GM12873 (cell line): Measurements from ENCODE around the gene CMSS1.

Experiments used
- TF ChIP-seq, protein P1 (sequence below): IDR thresholded peaks from 2 replicates; pipeline ENCODE4 v1.5.1; 2012; ENCODE audit warnings: low read depth, mild to moderate bottlenecking, moderate library complexity, low read length, control low read depth; ENCODE audit not compliant: insufficient read depth; ENCODE audit errors: missing control alignments

Gene CMSS1

DNA sequence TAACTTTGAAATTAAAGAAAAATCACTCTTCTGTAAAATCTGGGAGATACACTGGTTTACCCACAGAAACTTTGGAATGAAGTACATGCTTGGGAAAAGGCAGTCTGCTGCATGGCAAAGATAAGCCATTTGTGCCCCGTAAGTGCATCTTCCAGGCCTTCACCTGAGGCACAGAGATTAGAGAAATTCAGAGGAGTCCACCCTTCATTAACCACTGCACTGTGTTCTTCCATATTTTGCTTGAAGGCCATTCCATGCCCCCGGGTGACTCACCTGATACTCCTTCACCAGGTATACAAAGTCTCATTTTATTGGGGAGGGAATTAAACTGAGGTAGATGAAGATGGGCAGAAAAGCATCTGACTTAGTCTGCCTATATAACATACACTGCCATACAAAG is 53.0 kb downstream of the CMSS1 start:
- TF ChIP-seq, protein P1, sequence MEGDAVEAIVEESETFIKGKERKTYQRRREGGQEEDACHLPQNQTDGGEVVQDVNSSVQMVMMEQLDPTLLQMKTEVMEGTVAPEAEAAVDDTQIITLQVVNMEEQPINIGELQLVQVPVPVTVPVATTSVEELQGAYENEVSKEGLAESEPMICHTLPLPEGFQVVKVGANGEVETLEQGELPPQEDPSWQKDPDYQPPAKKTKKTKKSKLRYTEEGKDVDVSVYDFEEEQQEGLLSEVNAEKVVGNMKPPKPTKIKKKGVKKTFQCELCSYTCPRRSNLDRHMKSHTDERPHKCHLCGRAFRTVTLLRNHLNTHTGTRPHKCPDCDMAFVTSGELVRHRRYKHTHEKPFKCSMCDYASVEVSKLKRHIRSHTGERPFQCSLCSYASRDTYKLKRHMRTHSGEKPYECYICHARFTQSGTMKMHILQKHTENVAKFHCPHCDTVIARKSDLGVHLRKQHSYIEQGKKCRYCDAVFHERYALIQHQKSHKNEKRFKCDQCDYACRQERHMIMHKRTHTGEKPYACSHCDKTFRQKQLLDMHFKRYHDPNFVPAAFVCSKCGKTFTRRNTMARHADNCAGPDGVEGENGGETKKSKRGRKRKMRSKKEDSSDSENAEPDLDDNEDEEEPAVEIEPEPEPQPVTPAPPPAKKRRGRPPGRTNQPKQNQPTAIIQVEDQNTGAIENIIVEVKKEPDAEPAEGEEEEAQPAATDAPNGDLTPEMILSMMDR: no peak

DNA sequence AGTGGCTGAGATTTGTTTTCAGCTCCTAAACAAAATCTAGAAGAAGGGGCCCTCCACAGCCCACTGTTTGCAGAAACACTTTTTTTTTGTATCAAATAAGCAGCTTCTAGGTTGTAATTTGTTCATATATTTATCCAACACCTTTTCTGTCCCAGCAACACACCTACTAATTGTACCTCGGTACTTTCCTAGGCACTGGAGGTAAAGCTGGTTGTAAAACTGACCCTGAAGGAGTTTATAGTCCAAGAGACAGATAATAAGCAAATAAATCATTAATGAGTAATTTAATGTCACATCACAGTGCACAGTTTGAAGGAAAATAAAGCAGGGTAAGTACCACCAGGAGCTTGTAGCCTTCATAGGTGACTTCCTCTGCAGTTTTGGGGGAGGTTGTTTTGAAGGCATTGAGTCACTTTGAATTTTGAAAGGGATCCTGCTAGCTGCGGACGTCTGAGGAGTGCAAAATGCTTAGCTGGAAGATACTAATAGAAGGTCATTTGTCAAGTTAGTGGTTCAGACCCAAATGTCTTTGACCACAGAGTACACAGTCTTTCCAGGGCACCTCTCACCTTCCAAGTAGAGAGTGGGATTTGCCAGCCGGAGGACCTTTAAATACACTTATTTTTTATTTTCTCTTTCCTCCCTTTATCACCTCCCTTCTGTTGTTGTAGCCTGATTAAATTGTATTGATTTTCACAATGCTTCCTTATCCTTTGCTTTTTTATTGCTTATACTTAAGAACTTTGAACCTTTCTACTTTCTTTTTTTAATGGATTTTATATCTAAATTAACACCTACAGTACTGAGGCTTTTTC is 53.8 kb downstream of the CMSS1 start:
- TF ChIP-seq, protein P1: no peak

DNA sequence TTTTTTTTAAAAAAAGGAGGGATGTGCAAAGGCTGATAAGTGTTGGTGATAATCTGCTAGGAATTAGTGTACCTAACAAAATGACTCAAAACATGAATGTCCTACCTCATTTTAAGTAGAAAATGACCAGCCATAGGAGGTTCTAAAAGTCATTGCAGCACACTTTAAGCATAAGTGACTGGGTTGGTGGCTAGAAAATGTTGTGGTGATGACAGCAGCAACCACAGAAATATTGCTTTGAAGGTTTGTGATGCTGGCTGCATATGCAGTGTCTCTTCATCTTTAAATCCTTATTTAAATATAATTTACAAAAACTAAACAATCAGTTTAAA is 55.2 kb downstream of the CMSS1 start:
- TF ChIP-seq, protein P1: no peak

DNA sequence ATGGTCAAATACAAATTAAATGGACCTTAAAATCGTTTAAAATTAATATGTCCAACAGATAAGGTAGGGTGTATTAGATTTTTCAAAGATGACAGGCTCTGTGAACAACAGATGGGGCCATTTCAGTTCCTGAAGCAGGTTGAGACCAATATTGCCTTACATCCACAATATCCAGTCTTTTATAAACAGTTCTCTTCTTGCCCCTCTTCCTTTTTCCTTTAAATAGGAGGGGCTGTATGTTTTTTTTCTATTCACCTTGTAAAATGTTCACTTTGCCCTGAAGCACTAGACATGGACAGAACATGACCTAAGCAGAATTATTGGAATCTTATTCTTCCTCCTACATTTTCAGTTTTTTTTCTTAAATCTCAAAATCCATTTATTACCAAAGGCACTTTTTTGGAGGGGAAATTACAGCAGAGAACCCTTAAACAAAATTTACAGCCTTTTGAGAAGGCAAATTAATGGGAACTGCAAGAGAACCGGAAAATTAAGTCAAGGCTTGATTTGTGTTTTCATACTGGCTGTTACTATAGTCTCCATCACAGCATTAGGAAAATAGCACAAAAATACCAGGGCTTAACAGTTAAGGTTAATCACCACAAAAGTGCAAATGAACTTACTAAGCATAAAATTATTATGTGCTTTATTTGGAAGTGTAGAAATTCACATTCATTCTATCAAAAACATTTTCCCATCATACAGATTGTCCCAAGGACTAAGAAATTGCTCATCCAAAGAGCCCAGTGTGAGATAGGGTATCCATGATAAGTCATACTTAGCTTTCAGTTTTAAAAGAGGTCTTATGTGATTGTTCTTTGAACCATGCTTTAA is 55.8 kb downstream of the CMSS1 start:
- TF ChIP-seq, protein P1: no peak

DNA sequence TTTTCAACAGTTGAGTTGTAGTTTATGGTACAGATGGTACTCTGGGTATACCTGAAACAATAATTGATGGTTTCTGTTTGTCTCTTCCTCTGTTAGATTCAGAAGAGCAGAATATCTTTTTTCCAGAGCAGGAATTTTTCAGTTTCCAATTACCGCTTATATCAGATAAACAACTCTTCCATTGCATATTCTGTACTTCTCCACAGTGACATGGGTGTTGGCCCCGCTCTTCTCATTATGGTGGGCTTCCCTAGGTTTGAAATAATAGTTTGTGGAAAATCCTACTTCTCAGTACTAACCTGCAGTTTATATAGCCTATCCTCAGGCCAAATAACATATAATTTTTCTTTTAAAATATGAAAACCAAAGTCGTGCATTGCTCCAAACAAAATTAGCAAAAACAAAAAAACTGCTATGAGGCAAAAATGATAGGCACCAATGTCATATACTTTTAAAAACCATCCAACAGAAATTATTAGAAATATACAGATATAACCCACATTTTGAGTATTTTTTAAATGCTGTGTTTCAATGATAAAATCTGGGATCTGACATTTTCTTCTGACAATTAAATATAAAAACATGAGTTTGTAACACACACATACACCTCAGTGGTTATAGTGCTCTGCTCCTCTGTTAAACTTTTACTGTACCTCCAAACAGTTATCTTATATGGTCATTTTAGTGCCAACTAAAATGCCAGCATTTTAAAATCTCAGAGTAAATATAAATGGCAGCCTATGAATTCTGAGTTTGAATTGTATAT is 56.8 kb downstream of the CMSS1 start:
- TF ChIP-seq, protein P1: no peak

DNA sequence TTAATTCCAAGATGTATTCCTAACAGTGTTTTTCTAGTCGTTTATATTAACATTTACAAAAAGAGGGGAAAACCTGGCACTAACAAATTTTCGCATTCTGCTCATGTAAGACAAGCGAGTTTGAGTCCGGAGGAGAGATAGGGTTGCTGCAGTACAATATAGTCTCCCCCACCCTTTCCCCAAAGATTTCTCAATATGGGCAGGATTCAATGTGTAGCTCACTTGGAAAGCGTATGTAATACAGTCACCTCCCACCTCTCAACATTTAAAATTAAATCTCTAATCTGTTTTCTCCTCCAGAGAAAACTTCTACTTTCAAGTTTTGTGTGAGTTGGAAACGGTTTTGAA is 57.9 kb downstream of the CMSS1 start:
- TF ChIP-seq, protein P1: no peak
